Testis (tissue), 2 donors: Measurements from ENCODE around the gene TMEM207.

Experiments used
- POLR2A ChIP-seq: fragments of 450-650 bp; IDR thresholded peaks from one replicate; pipeline ENCODE4 v1.6.1; 2017; ENCODE audit warnings: antibody characterized with exemption, mild to moderate bottlenecking, moderate library complexity
- TF ChIP-seq, protein P1 (sequence below), 3 experiments: fragments of 450-650 bp in 2 of 3; fragments of 200-600 bp in 1 of 3; sonication (generic) in 1 of 3; IDR thresholded peaks; one replicate each; pipeline ENCODE4 v1.5.1; 2016 to 2019; ENCODE audit warnings: antibody characterized with exemption in 3 of 3, mild to moderate bottlenecking in 2 of 3, moderate library complexity in 1 of 3

DNA sequence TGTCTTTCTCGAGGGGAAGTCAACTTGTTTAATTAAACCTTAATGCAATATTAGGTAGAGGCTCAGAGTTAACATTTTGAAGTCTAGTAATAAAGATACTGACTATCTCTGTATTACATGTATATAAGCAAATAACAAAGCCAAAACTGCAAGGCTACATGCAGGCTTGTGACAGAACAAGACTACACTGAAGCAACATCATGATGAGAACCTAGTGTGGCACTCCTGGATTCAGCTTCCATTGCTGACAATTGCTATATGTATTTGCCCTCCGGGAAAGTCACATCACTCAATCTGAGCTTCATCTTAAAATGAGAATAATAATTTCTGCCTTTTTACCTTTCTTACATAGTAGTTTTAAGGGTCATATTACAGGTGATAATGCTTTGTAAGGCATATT is 48.6 kb upstream of the TMEM207 start:
- TF ChIP-seq, protein P1, sequence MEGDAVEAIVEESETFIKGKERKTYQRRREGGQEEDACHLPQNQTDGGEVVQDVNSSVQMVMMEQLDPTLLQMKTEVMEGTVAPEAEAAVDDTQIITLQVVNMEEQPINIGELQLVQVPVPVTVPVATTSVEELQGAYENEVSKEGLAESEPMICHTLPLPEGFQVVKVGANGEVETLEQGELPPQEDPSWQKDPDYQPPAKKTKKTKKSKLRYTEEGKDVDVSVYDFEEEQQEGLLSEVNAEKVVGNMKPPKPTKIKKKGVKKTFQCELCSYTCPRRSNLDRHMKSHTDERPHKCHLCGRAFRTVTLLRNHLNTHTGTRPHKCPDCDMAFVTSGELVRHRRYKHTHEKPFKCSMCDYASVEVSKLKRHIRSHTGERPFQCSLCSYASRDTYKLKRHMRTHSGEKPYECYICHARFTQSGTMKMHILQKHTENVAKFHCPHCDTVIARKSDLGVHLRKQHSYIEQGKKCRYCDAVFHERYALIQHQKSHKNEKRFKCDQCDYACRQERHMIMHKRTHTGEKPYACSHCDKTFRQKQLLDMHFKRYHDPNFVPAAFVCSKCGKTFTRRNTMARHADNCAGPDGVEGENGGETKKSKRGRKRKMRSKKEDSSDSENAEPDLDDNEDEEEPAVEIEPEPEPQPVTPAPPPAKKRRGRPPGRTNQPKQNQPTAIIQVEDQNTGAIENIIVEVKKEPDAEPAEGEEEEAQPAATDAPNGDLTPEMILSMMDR (IDR thresholded peaks at IDR 0.05) = no peak
- no peak for TF ChIP-seq POLR2A
